ENCODE data around the gene CYP4Z1.
A peak's percentile ranks its signal among the peaks of the same experiment; 100 is the strongest.
"Not testable (repeated sequence)": the region's sequence is repeated elsewhere in the genome, so short reads cannot be mapped to it uniquely, and the experiment has no call there.

CYP4Z1 gene

DNA sequence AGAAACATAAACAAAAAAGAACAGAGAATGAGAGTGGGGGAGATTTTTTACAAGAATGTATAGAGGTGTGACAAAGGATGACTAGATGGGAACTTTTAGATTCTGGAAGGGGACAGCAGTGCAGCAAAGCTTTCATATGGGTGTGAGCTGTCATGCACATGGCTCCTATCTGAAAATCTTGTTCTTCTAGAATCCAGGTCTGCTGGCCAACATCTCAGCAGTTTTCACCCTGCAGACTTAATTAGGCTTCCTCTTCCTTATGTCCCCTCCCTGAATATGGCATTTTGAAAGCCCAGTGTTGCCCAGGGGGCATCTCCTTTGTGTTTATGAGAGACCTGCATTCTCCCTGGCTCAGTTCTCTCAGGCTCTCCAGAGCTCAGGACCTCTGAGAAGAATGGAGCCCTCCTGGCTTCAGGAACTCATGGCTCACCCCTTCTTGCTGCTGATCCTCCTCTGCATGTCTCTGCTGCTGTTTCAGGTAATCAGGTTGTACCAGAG is at the start of gene CYP4Z1:
TSS of gene CYP4Z1 (plus strand) at position 135 of the 498 bp plus-strand sequence. CDS start at position 395, 260 bp downstream.
- H3K27ac ChIP-seq = no peak within 1 kb of the TSS
- H3K4me3 ChIP-seq = no peak within 1 kb of the TSS

GRCh38 chr1:47021070-47021469 is 46.0 kb upstream of the CYP4Z1 start:
- H3K27ac ChIP-seq = no peak overlapping the region

DNA sequence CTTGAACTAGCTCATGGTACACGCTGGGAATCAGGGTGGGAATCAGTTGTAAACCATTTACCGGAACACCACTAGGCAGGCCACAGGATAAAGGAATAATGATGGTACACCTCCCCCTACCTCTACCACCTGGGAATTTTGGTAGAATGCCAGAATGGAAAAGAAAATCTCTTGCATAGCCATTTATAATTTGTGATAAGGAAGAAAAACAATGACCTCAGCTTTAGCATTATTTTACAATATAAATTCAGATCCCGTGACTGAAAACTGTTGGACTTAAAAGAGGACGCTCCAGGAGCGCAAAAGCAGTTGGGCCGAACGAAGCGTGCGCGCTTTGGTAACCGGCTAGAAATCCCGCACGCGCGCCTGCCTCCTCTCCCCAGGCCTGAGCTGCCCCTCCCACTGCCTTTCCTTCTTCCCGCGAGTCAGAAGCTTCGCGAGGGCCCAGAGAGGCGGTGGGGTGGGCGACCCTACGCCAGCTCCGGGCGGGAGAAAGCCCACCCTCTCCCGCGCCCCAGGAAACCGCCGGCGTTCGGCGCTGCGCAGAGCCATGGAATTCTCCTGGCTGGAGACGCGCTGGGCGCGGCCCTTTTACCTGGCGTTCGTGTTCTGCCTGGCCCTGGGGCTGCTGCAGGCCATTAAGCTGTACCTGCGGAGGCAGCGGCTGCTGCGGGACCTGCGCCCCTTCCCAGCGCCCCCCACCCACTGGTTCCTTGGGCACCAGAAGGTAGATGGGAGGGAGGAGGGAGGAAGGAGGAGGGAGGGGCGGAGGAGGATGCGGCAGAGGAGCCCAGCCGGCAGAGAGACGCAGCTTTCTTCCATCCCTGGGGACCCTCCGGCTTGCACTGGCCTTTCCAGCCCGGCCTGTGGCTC is 43.5 kb upstream of the CYP4Z1 start, which contains the start of gene CYP4X1:
TSS of gene CYP4X1 (plus strand) at position 402 of the 873 bp plus-strand sequence. CDS start at position 551, 149 bp downstream.
- peak within 1 kb of the TSS in 14 of 21 experiments; percentile 2 to 72 (median 40) for H3K27ac ChIP-seq
- peak within 1 kb of the TSS; percentile 13 to 39 (median 34) for H3K4me3 ChIP-seq

More at GRCh38 chr1:47021070-47021469, 46.0 kb upstream of the CYP4Z1 start:
- H3K4me3 ChIP-seq = no peak overlapping the region

DNA sequence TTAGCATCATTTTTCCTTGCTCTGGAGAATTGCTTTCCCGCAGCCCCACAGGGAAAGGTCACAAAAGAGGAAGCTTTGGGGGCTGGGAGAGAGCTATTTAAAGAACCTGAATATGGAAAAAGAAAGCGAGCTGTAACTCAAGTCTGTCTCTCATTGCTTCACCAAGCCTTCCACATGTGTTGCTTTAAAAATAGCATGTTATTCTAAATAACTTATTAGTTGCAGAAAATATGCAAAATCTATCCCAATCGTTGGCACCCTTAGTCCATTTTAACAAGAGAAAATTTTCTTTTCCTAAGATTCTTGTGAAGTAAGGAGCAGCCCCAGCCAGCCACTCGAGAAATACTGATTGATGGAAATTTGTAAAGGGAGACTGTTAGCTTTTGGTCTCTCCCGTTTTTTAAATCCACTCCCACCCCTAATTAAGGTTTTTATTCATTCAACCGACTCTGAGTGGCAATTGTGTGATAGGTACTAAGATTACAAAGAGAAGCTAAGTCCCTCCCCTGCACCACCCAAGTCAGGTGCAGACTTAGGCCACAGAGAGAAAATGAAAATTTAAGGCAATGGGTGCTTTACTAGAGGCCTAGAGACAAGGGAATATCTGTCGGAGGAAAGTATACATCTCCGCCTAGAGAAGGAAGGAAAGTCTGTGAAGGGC is 42.8 kb upstream of the CYP4Z1 start:
- H3K4me3 ChIP-seq = peak overlapping the region in 5 of 7 experiments; percentile 13 to 39 (median 35)

DNA sequence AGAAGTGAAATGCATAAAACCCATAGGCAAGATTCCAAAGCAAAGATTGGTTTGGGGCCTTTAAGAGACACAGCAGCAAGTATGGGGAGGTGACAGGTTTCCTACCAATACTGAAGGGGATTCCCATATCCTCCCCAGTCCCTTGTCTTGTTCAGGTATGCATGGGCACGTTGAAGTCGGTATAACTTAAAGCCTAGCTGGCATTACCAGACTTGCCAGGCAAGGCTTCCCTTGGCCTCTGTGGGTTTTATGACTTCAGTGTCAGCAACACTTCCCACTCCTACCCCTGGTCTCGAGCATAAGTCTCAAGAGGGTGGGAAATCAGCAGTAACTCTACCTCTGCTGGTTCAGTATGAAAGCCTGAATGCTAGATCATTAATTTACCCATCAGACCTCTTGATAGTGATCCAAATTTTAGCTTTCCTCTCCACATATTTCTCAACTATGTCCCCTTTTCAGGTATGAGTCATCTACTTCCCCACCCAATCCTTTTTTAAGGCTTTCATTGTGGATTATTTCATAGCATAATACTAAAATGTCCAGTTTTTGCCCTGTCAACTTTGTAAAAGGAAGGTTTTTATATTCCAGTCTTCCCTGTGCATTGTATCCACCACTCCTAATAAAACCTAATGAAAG is 36.7 kb upstream of the CYP4Z1 start:
- Histone ChIP-seq H3K27ac (peak overlapping the region in 12 of 21 experiments; percentile 12 to 68 (median 35)), H3K4me3 (no peak overlapping the region)

More for the DNA sequence above, 42.8 kb upstream of the CYP4Z1 start:
- H3K27ac ChIP-seq = peak overlapping the region in 5 of 21 experiments; percentile 2 to 41 (median 33)

DNA sequence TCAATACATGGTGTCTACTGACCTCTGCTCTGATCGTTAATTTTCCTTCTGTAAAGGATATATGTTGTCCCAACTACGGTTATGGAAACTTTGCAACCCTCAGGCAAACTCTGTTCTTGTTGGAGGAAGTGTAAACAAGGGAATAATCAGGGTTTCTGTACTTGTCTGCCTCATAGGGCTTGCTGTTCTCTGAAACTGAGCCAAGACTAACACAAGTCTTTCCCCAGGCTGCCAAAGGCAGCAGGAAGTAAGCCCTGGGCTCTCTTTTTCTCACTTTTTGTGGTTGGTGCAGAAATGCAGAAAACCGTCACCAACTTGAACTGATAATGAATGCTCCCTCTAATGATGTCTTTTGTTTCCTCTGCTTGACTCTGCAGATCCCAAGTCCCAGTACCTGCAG is 36.0 kb upstream of the CYP4Z1 start:
- peak overlapping the region in 5 of 21 experiments; percentile 39 to 68 (median 64) for H3K27ac ChIP-seq
- no peak overlapping the region for H3K4me3 ChIP-seq

DNA sequence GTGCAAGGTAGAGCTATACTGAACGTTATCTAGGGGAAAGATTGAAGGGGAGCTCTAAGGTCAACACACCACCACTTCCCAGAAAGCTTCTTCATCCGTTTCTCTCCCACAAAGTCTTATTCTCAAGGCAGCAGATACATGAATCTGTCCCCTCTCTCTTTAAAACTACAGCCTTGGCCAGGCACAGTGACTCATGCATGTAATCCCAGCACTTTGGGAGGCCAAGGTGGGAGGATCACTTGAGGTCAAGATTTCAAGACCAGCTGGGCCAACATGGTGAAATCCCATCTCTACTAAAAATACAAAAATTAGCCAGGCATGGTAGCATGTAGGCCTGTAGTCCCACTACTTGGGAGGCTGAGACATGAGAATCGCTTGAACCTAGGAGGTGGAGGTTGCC is 35.4 kb upstream of the CYP4Z1 start:
- H3K27ac ChIP-seq = peak overlapping the region in 1 of 21 experiments; percentile 8

DNA sequence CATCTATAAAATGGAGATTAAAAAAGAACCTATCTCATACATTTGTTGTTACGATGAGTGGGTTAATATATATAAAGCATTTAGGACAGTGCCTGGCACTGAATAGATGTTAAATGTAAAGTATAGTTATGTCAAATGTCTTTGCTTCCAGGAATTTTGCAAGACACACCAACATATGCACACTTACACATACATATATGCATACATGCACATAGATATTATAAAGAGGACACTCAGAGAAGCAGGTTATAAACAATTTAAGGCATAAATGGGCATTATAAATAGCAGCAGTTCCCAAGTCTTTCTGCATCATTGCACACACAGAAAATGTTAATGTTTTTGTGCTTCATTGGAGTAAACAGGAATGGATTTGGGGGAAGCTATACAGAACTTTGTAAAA is 30.3 kb upstream of the CYP4Z1 start:
- H3K27ac ChIP-seq = no peak overlapping the region
- no peak overlapping the region for H3K4me3 ChIP-seq

More for the DNA sequence above, 35.4 kb upstream of the CYP4Z1 start:
- H3K4me3 ChIP-seq = no peak overlapping the region

DNA sequence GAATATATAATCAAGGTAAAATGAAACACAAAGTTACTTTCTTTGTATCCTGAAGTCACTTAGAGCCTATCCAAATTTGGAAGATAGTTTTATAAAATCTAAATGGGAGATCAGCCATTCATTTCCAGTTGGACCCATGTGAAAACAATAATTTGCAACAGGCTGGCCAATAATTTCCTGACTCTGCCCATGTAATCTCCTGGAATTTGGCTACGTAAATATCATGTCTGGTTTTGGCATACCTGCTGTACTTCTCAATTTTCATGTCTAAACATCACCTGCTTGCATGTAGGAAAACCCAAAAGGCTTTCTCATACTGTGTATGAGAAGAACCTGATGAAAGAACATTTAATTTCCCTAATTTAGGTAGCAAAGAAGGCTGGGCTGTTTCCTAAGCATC is 7.7 kb upstream of the CYP4Z1 start:
- Histone ChIP-seq H3K4me3 (no peak overlapping the region), H3K27ac (no peak overlapping the region)

DNA sequence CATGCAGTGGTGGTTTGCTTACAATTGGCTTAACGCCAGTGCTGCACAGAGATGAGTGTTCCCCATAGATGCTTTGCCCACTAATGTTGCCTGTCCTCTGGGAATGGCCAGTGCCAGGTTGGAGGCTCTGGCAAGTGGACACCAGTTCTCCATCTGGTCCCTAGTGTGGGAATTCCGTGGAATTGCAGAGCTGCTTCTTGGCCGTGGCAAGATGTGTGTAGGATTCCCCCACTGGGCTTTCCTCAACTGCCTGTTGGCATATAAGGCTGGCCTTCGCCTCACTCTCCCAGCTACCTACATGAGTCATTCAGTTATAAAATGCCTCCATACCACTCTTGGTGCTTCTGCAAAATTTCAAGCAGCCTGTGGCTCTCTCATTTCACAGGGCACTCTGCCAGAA is 2.0 kb downstream of the CYP4Z1 start:
- H3K27ac ChIP-seq, H3K4me3 ChIP-seq: not testable (repeated sequence)

DNA sequence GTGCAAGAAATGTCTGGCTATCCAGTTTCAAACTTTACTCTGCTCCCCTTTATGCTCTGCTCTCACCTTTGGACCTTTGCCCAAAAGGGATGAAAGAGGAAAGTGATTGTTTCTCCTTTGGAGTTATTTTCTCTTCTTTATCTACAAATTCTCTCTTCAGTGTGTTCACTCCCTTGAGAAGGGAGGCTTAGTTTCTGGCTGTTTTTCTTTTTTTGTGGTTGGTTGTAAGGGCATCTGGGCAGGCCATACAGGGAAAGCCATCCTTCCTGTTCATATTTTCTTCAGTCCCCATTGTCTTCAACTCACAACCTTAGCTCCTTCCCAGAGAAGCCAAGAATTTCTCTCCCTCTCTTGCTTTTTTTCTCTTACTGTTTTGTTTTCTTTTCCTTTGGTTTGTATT is 2.5 kb downstream of the CYP4Z1 start:
- H3K4me3 ChIP-seq, H3K27ac ChIP-seq: not testable (repeated sequence)

GRCh38 chr1:47089356-47089755 is 22.3 kb downstream of the CYP4Z1 start:
- H3K27ac ChIP-seq, H3K4me3 ChIP-seq: not testable (repeated sequence)

GRCh38 chr1:47091476-47091875 is 24.4 kb downstream of the CYP4Z1 start:
- H3K27ac ChIP-seq, H3K4me3 ChIP-seq: not testable (repeated sequence)

DNA sequence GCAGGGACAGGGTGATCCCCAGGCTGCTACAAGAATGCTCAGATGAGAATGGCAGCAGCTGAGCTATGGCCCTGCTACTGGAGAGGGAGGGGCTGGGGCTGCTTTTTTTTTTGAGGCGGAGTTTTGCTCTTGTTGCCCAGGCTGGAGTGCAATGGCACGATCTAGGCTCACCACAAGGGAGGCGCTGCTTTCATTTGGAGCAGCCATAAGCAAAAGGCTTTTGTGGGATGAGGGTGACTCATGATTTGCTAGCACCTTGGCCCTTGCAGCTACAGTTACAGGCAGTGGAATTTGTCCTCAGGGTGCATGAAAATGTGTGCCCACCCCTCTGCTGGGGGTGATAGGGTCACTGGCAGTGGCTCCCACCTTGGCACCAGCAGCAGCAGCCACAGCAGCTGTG is 37.8 kb downstream of the CYP4Z1 start:
- Histone ChIP-seq H3K27ac (no peak overlapping the region), H3K4me3 (no peak overlapping the region)

GRCh38 chr1:47106792-47107191 is 39.8 kb downstream of the CYP4Z1 start:
- no peak overlapping the region for H3K4me3 ChIP-seq
- H3K27ac ChIP-seq = no peak overlapping the region

- H3K27ac ChIP-seq, H3K4me3 ChIP-seq: not testable (repeated sequence)
Observed at GRCh38 chr1:47107851-47108574, 41.0 kb downstream of the CYP4Z1 start.

DNA sequence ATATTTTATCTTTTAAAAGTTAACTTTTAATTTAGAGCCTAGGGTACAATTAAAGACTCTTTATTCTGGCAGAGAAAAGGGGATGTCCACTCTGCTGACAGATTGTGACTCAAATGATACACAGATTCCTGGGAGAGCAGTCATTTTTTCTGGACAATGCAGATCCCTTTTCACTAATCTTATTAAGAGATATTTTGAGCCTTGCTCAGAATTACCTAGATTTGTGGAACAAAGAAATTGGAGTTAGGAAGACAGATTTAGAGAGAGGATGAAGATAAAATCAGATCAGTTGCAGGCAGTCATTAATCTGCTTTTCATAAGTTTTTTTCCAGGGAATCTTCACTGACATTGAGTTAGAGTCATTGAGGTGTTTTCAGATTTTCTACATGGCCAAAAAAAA is 42.5 kb downstream of the CYP4Z1 start:
- not testable (repeated sequence) for H3K4me3 ChIP-seq, H3K27ac ChIP-seq

GRCh38 chr1:47113178-47113577 is 46.1 kb downstream of the CYP4Z1 start:
- no peak overlapping the region for H3K4me3 ChIP-seq
- H3K27ac ChIP-seq = no peak overlapping the region

- H3K4me3 ChIP-seq = not testable (repeated sequence)
Observed at GRCh38 chr1:47121039-47121438, 54.0 kb downstream of the CYP4Z1 start.

More at GRCh38 chr1:47121039-47121438, 54.0 kb downstream of the CYP4Z1 start:
- H3K27ac ChIP-seq = not testable (repeated sequence)

All from skin epidermis (tissue), 12 donors.